GM21786 (cell line): ENCODE data around the gene FOXD4.
"Not testable (repeated sequence)": the region's sequence is repeated elsewhere in the genome, so short reads cannot be mapped to it uniquely, and the experiment has no call there.

Experiments
- ATAC-seq: cut with Tn5 transposase; IDR thresholded peaks from one replicate; pipeline ENCODE4 v1.9.1; 2021; ENCODE audit not compliant: unreplicated experiment

The FOXD4 gene

GRCh38 chr9:117995-118467 is at the start of gene FOXD4:
TSS of gene FOXD4 (minus strand) at chr9:118417. CDS start at chr9:118119, 298 bp downstream.
- not testable (repeated sequence) for ATAC-seq

- not testable (repeated sequence) for ATAC-seq
Measured at GRCh38 chr9:159871-160270, 41.7 kb upstream of the FOXD4 start.

GRCh38 chr9:151173-151572 is 33.0 kb upstream of the FOXD4 start:
- ATAC-seq = not testable (repeated sequence)

- ATAC-seq = not testable (repeated sequence)
Measured at GRCh38 chr9:139880-140279, 21.7 kb upstream of the FOXD4 start.

GRCh38 chr9:117144-117994 is 848 bp downstream of the FOXD4 start:
- not testable (repeated sequence) for ATAC-seq

GRCh38 chr9:116239-117077 is 1.8 kb downstream of the FOXD4 start:
- ATAC-seq = not testable (repeated sequence)

GRCh38 chr9:115118-115451 is 3.1 kb downstream of the FOXD4 start:
- not testable (repeated sequence) for ATAC-seq

GRCh38 chr9:114267-115117 is 3.7 kb downstream of the FOXD4 start:
- ATAC-seq = peak; percentile 10

GRCh38 chr9:113468-114266 is 4.5 kb downstream of the FOXD4 start:
- peak; percentile 52 for ATAC-seq

- ATAC-seq = not testable (repeated sequence)
Measured at GRCh38 chr9:112589-113467, 5.4 kb downstream of the FOXD4 start.

- ATAC-seq = not testable (repeated sequence)
Measured at GRCh38 chr9:110672-111071, 7.5 kb downstream of the FOXD4 start.

- ATAC-seq = not testable (repeated sequence)
Measured at GRCh38 chr9:109540-109939, 8.7 kb downstream of the FOXD4 start.

GRCh38 chr9:108742-109495 is 9.3 kb downstream of the FOXD4 start:
- not testable (repeated sequence) for ATAC-seq

GRCh38 chr9:105991-106390 is 12.2 kb downstream of the FOXD4 start:
- ATAC-seq = not testable (repeated sequence)

- not testable (repeated sequence) for ATAC-seq
Measured at GRCh38 chr9:100430-100829, 17.8 kb downstream of the FOXD4 start.

GRCh38 chr9:99867-100266 is 18.4 kb downstream of the FOXD4 start:
- ATAC-seq = not testable (repeated sequence)

GRCh38 chr9:98775-99174 is 19.4 kb downstream of the FOXD4 start:
- not testable (repeated sequence) for ATAC-seq

- ATAC-seq = not testable (repeated sequence)
Measured at GRCh38 chr9:94992-95391, 23.2 kb downstream of the FOXD4 start.
